ENCODE results near the gene PRSS53.

Gene PRSS53

GRCh38 chr16:31085873-31086628 lies 2.7 kb downstream of the PRSS53 start:
- H3K27ac ChIP-seq = no peak overlapping the region
- DNase-seq (ENCODE audit: low spot score) = no peak
- TF ChIP-seq, protein P1, sequence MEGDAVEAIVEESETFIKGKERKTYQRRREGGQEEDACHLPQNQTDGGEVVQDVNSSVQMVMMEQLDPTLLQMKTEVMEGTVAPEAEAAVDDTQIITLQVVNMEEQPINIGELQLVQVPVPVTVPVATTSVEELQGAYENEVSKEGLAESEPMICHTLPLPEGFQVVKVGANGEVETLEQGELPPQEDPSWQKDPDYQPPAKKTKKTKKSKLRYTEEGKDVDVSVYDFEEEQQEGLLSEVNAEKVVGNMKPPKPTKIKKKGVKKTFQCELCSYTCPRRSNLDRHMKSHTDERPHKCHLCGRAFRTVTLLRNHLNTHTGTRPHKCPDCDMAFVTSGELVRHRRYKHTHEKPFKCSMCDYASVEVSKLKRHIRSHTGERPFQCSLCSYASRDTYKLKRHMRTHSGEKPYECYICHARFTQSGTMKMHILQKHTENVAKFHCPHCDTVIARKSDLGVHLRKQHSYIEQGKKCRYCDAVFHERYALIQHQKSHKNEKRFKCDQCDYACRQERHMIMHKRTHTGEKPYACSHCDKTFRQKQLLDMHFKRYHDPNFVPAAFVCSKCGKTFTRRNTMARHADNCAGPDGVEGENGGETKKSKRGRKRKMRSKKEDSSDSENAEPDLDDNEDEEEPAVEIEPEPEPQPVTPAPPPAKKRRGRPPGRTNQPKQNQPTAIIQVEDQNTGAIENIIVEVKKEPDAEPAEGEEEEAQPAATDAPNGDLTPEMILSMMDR (IDR thresholded peaks at IDR 0.05) = no peak
- H3K4me3 ChIP-seq = no peak overlapping the region

GRCh38 chr16:31085411-31085810 lies 3.3 kb downstream of the PRSS53 start:
- Histone ChIP-seq H3K27ac (no peak overlapping the region), H3K4me3 (no peak overlapping the region)
- TF ChIP-seq, protein P1 (IDR thresholded peaks at IDR 0.05) = no peak
- no peak for DNase-seq (ENCODE audit: low spot score)

GRCh38 chr16:31084584-31085302 lies 4.0 kb downstream of the PRSS53 start:
- TF ChIP-seq, protein P1 (IDR thresholded peaks at IDR 0.05) = no peak
- no peak overlapping the region for H3K27ac ChIP-seq
- no peak overlapping the region for H3K4me3 ChIP-seq
- no peak for DNase-seq (ENCODE audit: low spot score)

GRCh38 chr16:31083981-31084380 lies 4.8 kb downstream of the PRSS53 start:
- no peak for DNase-seq (ENCODE audit: low spot score)
- Histone ChIP-seq H3K27ac (no peak overlapping the region), H3K4me3 (no peak overlapping the region)
- TF ChIP-seq, protein P1 (IDR thresholded peaks at IDR 0.05) = no peak

DNA sequence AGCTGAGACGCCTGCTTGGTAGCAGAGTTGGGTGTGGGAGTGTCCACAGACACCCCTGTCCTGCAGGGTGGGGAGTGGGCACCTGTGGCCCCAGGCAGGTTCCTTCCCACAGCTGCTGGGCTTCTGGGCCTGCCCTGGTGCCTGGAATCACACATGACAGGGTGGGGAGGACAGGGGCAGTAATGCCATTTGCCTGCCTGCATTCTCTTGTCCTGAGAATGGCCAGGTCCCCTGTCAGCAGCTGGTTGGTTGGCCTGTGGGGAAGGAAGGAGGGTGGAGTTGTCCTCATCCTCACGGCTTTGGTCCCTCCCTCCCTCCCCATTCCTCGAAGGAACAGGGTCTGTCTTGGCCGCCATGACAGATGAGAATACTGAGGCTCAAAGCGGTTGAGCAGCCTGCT lies 5.2 kb downstream of the PRSS53 start:
- H3K27ac ChIP-seq = no peak overlapping the region
- TF ChIP-seq, protein P1 (IDR thresholded peaks at IDR 0.05) = no peak
- H3K4me3 ChIP-seq = no peak overlapping the region
- no peak for DNase-seq (ENCODE audit: low spot score)

GRCh38 chr16:31083081-31083480 lies 5.7 kb downstream of the PRSS53 start:
- peak overlapping the region in 1 of 2 donors; percentile 28 for H3K27ac ChIP-seq
- no peak overlapping the region for H3K4me3 ChIP-seq
- TF ChIP-seq, protein P1 (IDR thresholded peaks at IDR 0.05) = no peak
- no peak for DNase-seq (ENCODE audit: low spot score)
